Thyroid gland (tissue), 4 donors: ENCODE measurements around the gene OPALIN. TPM values are rescaled to one million over a fixed set of nuclear protein-coding genes. Genes with fewer than 3 reads are reported as not detected.

Experiments used
- DNase-seq, 2 donors: peaks; one replicate each; pipeline ENCODE4 v3.0.0-alpha.2; 2019
- H3K27ac ChIP-seq, 3 donors: fragments of 200-600 bp; sonication (generic); 1 replicate in 2 of 3; 2 replicates in 1 of 3; pipeline ENCODE4 v1.5.1; 2016 to 2019; ENCODE audit warnings: mild to moderate bottlenecking in 1 of 3, moderate library complexity in 1 of 3
- H3K27me3 ChIP-seq: fragments of 200-600 bp; sonication (generic); one replicate; pipeline ENCODE4 v1.5.1; 2019
- H3K36me3 ChIP-seq, 2 donors: fragments of 200-600 bp; sonication (generic); one replicate each; pipeline ENCODE4 v1.5.1; 2016 to 2019
- H3K4me1 ChIP-seq, 2 donors: fragments of 200-600 bp; sonication (generic); one replicate each; pipeline ENCODE4 v1.5.1; 2017 to 2019
- H3K4me3 ChIP-seq, 3 donors: fragments of 200-600 bp; sonication (generic); replicated peaks in 1 of 3; 1 replicate in 2 of 3; 2 replicates in 1 of 3; pipeline ENCODE4 v1.5.1; 2016; ENCODE audit warnings: mild to moderate bottlenecking in 1 of 3
- H3K9me3 ChIP-seq: fragments of 200-600 bp; sonication (generic); one replicate; pipeline ENCODE4 v1.5.1; 2017
- POLR2A ChIP-seq, 2 donors: fragments of 450-650 bp; IDR thresholded peaks; one replicate each; pipeline ENCODE4 v1.6.1; 2017; ENCODE audit warnings: antibody characterized with exemption in 2 of 2, mild to moderate bottlenecking in 2 of 2, moderate library complexity in 1 of 2
- WGBS, 2 donors: methylation state at CpG; one replicate each; pipeline ENCODE4 v1.1.5; 2017; 5-methylcytosine and 5-hydroxymethylcytosine counted together
- intact Hi-C: fragments of 100-400 bp; cut with DNase I; formaldehyde crosslinking; loops from one replicate; pipeline ENCODE4 v1.15.1; 2023
- total RNA-seq, 4 donors: library from RNA; depleted of rRNA; stranded (reverse); fragments of >200 nt; gene quantifications; one replicate each; pipeline ENCODE4 v1.2.3, GENCODE V29; 2016
- TF ChIP-seq, protein P1 (sequence below), 6 experiments: fragments of 200-600 bp in 3 of 6; fragments of 450-650 bp in 3 of 6; sonication (generic) in 3 of 6; IDR thresholded peaks; one replicate each; pipeline ENCODE4 v1.5.1; 2016 to 2019; ENCODE audit warnings: antibody characterized with exemption in 6 of 6, mild to moderate bottlenecking in 2 of 6, inconsistent platforms in 1 of 6, moderate library complexity in 1 of 6

OPALIN gene
- total RNA-seq, 4 donors from 2014 or later: not detected

DNA sequence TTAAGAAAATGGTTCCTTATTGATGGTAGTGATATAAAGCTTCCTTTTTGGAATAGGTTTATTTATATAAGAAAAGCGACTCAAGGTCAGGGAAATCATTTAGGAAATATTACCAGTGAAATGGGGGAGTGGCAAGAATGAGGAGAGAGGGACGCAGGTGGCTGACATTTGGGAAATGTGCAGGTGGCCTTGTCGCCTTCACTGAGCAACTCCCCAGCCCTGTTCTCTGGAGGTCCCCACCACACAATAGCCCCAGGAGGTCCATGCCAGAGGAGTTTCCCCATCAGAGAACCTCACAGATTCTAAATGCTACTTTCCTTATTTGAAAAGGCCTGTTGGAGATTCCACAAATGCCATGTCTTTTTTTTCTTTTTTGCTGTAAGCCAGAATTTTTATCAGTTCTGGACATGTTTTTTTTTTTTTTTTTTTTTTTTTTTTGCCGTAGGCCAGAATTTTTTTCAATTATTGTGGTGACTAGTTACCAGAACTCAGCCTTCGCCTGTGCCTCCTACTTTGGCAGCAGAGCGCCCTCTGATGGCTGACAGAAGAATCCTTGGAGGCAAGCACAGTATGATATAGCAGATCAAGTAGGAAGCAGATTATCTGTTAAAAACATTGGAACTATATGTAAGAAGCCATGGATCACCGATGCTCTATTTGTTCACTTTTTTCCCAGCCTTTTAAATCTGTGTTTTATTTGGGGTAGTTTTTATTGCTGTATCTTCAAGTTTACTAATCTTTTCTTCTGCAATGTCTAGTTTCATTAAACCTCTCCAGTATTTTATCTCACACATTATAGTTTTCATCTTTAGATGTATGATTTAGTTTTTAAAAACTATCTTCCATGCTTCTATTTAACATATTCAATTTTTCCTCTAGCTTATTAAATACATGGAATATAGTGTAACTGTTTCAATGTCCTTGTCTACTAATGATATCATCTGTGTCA lies 18.6 kb downstream of the OPALIN start:
- intact Hi-C loops: no loop called here
- H3K9me3 ChIP-seq: no peaks in the 10 kb centered on the region
- H3K27ac ChIP-seq: no peak overlapping the region
- H3K4me3 ChIP-seq: no peak overlapping the region
- H3K36me3 ChIP-seq: no peaks in the 10 kb centered on the region
- no peaks in the 10 kb centered on the region for H3K27me3 ChIP-seq
- peaks cover 3% of the 10 kb centered on the region in 2 donors for H3K4me1 ChIP-seq
- TF ChIP-seq, protein P1, sequence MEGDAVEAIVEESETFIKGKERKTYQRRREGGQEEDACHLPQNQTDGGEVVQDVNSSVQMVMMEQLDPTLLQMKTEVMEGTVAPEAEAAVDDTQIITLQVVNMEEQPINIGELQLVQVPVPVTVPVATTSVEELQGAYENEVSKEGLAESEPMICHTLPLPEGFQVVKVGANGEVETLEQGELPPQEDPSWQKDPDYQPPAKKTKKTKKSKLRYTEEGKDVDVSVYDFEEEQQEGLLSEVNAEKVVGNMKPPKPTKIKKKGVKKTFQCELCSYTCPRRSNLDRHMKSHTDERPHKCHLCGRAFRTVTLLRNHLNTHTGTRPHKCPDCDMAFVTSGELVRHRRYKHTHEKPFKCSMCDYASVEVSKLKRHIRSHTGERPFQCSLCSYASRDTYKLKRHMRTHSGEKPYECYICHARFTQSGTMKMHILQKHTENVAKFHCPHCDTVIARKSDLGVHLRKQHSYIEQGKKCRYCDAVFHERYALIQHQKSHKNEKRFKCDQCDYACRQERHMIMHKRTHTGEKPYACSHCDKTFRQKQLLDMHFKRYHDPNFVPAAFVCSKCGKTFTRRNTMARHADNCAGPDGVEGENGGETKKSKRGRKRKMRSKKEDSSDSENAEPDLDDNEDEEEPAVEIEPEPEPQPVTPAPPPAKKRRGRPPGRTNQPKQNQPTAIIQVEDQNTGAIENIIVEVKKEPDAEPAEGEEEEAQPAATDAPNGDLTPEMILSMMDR (IDR thresholded peaks at IDR 0.05): peak in 5 of 6 experiments; percentile 35 to 66 (median 48)
- TF ChIP-seq POLR2A (IDR thresholded peaks at IDR 0.05): no peak
- WGBS, 2 donors: 38 to 41% methylated on average over 7 of the region's 7 CpGs
- DNase-seq: peak; percentile 61 to 69

- Histone ChIP-seq H3K4me3 (no peak overlapping the region), H3K27me3 (no peaks in the 10 kb centered on the region), H3K4me1 (peaks cover 7 to 8% of the 10 kb centered on the region in 2 donors), H3K9me3 (no peaks in the 10 kb centered on the region), H3K27ac (no peak overlapping the region), H3K36me3 (no peaks in the 10 kb centered on the region)
- no peak for DNase-seq
- 98 to 99% methylated on average over 4 of the region's 4 CpGs for WGBS, 2 donors
- intact Hi-C loops: no loop called here
- TF ChIP-seq, protein P1 (IDR thresholded peaks at IDR 0.05): no peak
- TF ChIP-seq POLR2A (IDR thresholded peaks at IDR 0.05): no peak
These were observed 19.4 kb downstream of the OPALIN start for GRCh38 chr10:96339383-96339782.

- Histone ChIP-seq H3K27ac (no peak overlapping the region), H3K4me3 (no peak overlapping the region), H3K9me3 (no peaks in the 10 kb centered on the region), H3K27me3 (no peaks in the 10 kb centered on the region), H3K36me3 (no peaks in the 10 kb centered on the region), H3K4me1 (peaks cover 8% of the 10 kb centered on the region in 2 donors)
- intact Hi-C loops: no loop called here
- 47 to 51% methylated on average over 5 of the region's 5 CpGs for WGBS, 2 donors
- TF ChIP-seq POLR2A (IDR thresholded peaks at IDR 0.05): no peak
- TF ChIP-seq, protein P1 (IDR thresholded peaks at IDR 0.05): no peak
- no peak for DNase-seq
These were observed 20.4 kb downstream of the OPALIN start for GRCh38 chr10:96338279-96338925.

GRCh38 chr10:96337106-96337505 lies 21.7 kb downstream of the OPALIN start:
- DNase-seq: no peak
- H3K4me1 ChIP-seq: peaks cover 13 to 18% of the 10 kb centered on the region in 2 donors
- no peaks in the 10 kb centered on the region for H3K9me3 ChIP-seq
- intact Hi-C loops: no loop called here
- 87 to 95% methylated on average over 2 of the region's 2 CpGs for WGBS, 2 donors
- no peaks in the 10 kb centered on the region for H3K27me3 ChIP-seq
- no peak overlapping the region for H3K4me3 ChIP-seq
- no peaks in the 10 kb centered on the region for H3K36me3 ChIP-seq
- H3K27ac ChIP-seq: no peak overlapping the region
- TF ChIP-seq, protein P1 (IDR thresholded peaks at IDR 0.05): no peak
- TF ChIP-seq POLR2A (IDR thresholded peaks at IDR 0.05): no peak
